Measurements from ENCODE around the gene TSC22D3. TPM values are rescaled to one million over a fixed set of nuclear protein-coding genes. Genes with fewer than 3 reads are reported as not detected.
A peak's percentile ranks its signal among the peaks of the same experiment; 100 is the strongest.
"Not testable (repeated sequence)": the region's sequence is repeated elsewhere in the genome, so short reads cannot be mapped to it uniquely, and the experiment has no call there.

TSC22D3 gene
- total RNA-seq: 46.5 TPM

DNA sequence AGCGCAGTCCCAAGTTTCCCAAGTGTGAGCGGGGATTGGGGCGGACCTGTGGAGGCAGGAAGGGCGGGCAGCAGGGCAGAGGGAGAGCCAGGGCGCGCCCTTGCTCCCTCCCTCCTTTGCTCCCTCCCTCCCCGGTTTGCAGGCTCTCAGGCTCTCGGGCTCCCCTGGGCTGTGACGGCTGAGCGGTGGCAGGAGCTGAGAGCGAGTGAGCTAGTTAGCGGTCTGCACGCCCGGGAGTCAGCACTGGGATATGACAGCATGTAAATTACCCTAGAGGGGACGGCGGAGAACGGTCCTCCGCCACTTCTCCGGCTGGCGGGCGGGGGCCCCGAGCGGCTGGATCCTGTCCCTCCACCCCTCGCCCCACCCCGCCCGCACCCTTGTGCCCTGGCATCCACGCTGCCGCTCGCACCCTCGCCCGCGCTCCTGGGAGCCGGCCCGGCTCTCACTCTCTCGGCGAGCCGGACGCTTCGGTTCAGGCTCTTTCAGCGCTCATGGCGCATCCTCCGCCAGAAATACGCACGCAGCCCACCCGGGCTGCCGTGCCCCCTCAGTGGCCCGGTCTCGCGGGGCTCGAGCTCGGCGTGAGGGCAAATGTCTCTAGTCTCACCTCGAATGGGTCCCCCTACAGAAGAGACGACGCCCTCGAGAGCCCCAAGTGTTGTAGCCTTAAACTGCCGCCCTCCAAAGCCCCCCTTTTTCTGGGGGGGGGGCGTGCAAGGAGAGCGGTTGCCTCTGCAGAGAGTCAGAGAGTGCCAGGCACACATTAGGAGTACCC, at the start of gene TSC22D3:
Gene TSC22D3 (minus strand): TSS at position 54 of the 778 bp plus-strand sequence. CDS start 368 bp downstream, outside the sequence.
- FAIRE-seq (no peak), DNase-seq (ENCODE audit: low spot score in 2 of 2) (peak; percentile 54 to 59)

DNA sequence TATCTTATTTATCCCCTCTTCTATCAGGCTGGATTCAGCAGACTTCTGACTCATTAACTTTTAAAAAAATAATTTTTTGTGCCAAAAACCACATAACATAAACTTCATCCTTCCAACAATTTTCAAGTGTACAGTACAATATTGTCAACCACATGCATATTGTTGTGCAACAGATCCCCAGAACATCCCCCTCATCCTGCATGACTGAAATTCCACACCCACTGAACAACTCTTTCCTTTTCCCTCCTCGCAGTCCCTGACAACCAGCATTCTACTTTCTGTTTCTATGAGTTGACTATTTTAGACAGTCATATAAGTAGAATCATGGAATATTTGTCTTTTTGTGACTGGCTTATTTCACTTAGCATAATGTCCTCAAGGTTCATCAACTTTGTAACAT, 47.9 kb upstream of the TSC22D3 start:
- no peak for DNase-seq (ENCODE audit: low spot score in 2 of 2)
- no peak for FAIRE-seq

- DNase-seq (ENCODE audit: low spot score in 2 of 2) (no peak), FAIRE-seq (no peak)
These were observed 47.5 kb upstream of the TSC22D3 start for GRCh38 chrX:107823042-107823441.

GRCh38 chrX:107818900-107819521, 43.4 kb upstream of the TSC22D3 start:
- DNase-seq (ENCODE audit: low spot score in 2 of 2) (no peak), FAIRE-seq (no peak)

- not testable (repeated sequence) for DNase-seq (ENCODE audit: low spot score in 2 of 2); FAIRE-seq
These were observed 34.5 kb upstream of the TSC22D3 start for GRCh38 chrX:107810053-107810452.

DNA sequence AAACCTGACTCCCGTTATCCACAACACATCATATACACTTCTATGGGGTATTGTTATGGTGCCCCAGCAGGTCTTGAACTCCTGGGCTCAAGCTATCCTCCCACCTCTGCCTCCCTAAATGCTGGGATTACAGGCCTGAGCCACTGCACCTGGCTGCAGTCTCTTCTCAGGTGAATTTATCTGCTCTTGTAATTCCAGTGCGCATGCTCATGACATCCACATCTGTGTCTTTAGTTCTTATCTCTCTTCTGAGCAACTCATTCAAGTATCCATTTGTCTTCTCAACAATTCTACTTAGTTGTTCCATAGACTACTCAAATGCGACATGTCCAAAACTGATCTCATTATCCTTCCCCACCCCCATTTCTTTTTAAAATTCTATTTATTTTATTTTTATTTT, 29.6 kb upstream of the TSC22D3 start:
- FAIRE-seq (no peak), DNase-seq (ENCODE audit: low spot score in 2 of 2) (no peak)

GRCh38 chrX:107804427-107804826, 28.8 kb upstream of the TSC22D3 start:
- FAIRE-seq (no peak), DNase-seq (ENCODE audit: low spot score in 2 of 2) (no peak)

- no peak for FAIRE-seq
- DNase-seq (ENCODE audit: low spot score in 2 of 2): no peak
These were observed 12.2 kb upstream of the TSC22D3 start for GRCh38 chrX:107787827-107788226.

DNA sequence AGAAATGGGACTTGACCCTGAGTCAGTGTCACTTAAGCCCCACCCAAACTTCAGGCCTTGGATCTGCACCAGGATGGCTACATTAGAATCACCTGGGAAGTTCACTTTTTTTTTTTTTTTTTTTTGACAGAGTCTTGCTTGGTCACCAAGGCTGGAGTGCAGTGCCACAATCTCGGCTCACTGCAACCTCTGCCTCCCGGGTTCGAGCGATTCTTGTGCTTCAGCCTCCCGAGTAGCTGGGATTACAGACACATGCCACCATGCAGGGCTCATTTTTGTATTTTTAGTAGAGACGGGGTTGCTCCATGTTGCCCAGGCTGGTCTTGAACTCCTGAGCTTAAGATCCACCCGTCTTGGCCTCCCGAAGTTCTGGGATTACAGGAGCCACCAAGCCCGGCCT, 4.9 kb upstream of the TSC22D3 start:
- no peak for DNase-seq (ENCODE audit: low spot score in 2 of 2)
- no peak for FAIRE-seq

GRCh38 chrX:107777536-107777832, 1.9 kb upstream of the TSC22D3 start, which contains the start of gene NCBP2L:
TSS of gene NCBP2L (plus strand) at chrX:107777733. CDS start at chrX:107794221, 16,488 bp downstream.
- FAIRE-seq: no peak
- no peak for DNase-seq (ENCODE audit: low spot score in 2 of 2)

GRCh38 chrX:107776649-107777535, 1.3 kb upstream of the TSC22D3 start:
- DNase-seq (ENCODE audit: low spot score in 2 of 2) (peak; percentile 63 to 64), FAIRE-seq (no peak)

- DNase-seq (ENCODE audit: low spot score in 2 of 2): no peak
- no peak for FAIRE-seq
These were observed 420 bp downstream of the TSC22D3 start for GRCh38 chrX:107775000-107775733.

DNA sequence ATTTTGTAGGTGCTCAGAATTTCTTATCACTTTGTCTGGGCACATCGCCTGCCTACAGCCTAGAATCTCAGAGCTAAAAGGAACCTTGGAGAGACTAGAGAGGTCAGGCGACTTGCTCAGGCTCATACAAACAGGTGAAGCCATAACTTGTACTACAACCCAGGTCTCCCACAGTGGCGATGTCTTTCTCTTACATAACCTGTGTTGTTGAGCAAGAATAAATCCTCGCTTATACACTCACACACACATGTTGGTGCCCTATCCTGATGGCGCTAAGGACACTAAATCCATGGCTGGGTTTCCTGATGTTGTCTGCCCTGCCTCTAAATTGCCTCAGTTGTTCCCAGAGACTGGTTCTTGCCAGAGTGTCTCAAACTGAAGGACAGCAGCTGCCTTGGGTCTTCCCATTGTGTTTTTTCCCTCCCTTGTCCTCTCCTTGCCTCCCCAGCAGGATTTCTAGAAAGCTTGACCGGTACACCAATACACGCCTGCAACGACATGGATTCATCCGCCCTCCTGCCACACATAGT, 1.6 kb downstream of the TSC22D3 start:
- no peak for DNase-seq (ENCODE audit: low spot score in 2 of 2)
- no peak for FAIRE-seq

DNA sequence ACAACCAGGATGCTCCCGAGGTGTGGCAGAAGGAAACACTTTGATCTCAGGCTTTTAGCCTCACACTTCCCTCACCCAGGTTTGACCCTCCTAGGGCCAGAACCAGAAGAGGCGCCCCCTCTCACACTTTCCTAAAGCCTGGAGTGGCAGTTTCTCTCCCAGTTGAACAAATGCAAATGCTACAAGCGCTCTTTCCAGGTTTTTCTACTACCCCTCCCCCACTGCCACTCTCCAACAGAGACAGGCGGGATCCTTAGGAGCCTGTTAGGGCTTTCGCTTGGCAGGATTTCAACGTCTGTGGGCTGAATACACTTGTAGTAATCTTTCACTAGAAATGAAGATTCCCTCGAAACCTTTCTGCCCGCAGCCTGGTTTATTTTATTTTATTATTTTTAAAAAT, 2.4 kb downstream of the TSC22D3 start:
- no peak for FAIRE-seq

DNA sequence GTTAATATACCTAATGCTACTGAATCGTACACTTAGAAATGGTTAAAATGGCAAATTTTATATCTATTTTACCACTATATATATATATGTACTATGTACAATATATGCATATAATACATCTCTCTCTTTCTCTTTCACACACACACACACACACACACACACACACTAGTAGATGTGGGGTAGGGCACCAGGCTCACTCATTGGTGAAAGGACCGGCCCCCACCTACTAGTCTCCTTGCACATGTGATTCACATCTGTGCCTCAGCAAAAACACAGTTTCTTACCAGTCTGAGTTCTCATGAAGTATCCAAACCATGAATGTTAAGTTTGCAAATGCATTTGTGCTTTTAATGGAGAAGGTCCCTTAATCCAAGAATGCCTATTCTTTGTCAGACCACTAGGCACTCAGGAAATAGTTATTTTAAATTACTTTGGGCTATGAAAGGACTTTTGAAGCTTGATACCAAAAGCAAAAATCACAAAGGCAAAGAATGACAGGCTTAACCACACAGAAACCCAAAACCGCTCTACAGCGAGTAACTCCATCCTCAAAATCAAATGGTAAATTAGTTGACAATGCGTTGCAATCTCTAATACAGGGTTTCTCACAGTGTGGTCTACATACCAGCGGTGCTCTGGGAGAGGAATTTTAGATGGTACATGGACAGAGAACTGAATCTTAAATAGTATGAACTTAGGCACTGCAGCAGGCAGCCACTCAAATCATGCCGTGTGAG, 5.8 kb downstream of the TSC22D3 start:
- DNase-seq (ENCODE audit: low spot score in 2 of 2) (no peak), FAIRE-seq (no peak)

More for the DNA sequence above, 2.4 kb downstream of the TSC22D3 start:
- no peak for DNase-seq (ENCODE audit: low spot score in 2 of 2)

DNA sequence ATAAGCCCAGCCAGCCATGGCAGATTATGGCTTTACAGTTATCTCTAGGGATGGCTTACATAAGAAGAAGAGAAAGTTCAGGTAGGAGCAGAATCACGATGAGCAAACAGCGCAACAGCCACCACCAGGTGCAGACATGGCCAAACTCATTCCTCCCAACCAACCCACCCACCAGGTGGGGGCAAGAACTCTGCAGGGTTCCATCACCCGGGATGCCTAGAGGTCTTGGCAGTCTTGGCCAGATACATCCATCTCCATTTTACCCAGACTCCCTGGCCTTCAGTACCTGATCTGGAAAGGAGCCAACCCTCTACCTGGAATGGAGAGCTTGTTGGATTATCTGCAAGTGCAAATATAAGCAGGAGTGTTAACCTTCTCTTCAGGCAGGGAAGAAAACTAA, 7.5 kb downstream of the TSC22D3 start:
- DNase-seq (ENCODE audit: low spot score in 2 of 2) (no peak), FAIRE-seq (no peak)

DNA sequence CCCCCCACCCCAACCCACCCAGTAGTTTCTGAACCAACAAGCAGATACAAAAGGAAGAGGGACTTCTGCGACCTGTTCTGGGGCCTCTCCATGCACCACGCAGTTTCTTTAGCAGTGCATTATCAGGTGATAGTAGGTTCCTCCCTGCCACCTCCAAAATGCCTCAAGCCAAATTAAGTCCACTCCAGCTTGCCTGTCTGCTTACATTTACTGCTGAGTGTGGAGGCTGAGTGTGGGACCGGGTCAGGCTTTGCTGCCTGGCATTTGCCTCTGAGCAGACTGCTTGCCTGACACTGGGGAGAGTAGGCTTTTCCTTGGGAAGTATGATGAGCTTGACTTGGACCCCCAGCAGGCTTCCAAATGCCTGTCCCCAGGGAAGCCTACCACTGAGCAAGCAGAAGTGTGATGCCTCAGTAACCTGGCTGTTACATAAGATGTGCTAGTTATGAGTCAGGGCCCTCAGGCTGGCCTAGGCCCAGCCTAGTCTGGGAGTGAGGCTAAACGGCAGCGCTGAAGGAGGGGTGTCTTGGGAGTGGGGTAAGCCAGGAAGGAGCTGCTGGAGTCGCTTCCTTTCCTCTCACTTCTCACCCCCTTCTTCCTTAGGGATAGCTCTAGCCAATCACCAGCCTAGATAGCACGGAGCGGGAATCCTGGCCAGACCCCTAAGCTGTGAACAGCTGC, 9.0 kb downstream of the TSC22D3 start:
- FAIRE-seq: no peak

DNA sequence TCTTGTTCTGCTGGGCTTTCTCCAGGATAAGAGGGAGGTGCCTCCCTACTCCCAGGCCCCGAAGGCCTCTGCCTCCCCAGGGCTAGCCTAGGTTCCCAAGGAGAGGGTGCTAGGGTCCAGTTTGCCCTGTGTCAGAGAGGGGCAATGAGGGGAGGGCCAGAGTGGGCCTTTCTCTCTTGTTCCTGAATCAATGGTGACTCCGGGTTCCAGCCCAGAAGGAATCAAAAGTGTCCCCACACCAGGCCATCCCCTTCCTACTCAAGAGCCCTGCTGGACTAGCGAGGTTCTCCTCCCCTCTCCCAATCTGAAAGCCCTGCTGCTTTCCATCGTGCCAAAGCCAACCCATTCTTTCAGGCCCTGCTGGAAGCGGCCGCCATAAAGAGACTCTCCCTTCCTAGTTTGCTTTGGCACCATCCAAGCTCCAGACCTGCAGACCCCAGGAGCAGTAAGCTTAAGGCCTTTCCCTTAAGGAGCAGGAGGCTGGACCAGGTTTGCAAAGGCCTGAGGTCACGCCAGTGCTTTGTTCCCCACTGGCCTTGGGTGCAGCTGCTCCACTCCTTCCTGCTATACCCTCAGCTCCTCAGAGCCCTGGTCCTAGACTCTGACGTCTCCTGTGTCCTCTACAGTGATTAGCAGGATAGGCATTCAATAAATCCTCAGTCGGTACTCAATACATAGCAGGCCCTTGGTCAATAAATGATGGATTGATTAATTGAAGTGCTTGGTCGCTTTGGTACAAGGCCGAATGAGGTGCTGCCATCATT, 10.6 kb downstream of the TSC22D3 start:
- no peak for DNase-seq (ENCODE audit: low spot score in 2 of 2)
- FAIRE-seq: no peak

More for the DNA sequence above, 9.0 kb downstream of the TSC22D3 start:
- DNase-seq (ENCODE audit: low spot score in 2 of 2): no peak

Measured in frontal cortex (tissue), 4 donors.